Loucy (cell line): ENCODE data around the gene ANKRD13A.

Experiments
- CTCF ChIP-seq: fragments of 200-600 bp; sonication (generic); conservative IDR thresholded peaks from 2 replicates; pipeline ENCODE4 v1.5.1; 2014; ENCODE audit warnings: mild to moderate bottlenecking, antibody characterized with exemption, low read length
- EZH2phosphoT487 ChIP-seq: fragments of 200-600 bp; IDR thresholded peaks from 2 replicates; pipeline ENCODE4 v1.6.1; 2018; ENCODE audit warnings: antibody characterized with exemption, mild to moderate bottlenecking, moderate library complexity, borderline replicate concordance

GRCh38 chr12:110073049-110073831, 74.0 kb downstream of the ANKRD13A start:
- TF ChIP-seq EZH2phosphoT487 (no peak), CTCF (no peak)
